NCI-H748 (cell line): ENCODE results near the gene UCN2.
"Not testable (repeated sequence)": the region's sequence is repeated elsewhere in the genome, so short reads cannot be mapped to it uniquely, and the experiment has no call there.

Experiments
- DNase-seq: peaks from one replicate; lab custom pipeline; 2025; ENCODE audit not compliant: unreplicated experiment; lab: John Stamatoyannopoulos, UW

Gene UCN2

DNA sequence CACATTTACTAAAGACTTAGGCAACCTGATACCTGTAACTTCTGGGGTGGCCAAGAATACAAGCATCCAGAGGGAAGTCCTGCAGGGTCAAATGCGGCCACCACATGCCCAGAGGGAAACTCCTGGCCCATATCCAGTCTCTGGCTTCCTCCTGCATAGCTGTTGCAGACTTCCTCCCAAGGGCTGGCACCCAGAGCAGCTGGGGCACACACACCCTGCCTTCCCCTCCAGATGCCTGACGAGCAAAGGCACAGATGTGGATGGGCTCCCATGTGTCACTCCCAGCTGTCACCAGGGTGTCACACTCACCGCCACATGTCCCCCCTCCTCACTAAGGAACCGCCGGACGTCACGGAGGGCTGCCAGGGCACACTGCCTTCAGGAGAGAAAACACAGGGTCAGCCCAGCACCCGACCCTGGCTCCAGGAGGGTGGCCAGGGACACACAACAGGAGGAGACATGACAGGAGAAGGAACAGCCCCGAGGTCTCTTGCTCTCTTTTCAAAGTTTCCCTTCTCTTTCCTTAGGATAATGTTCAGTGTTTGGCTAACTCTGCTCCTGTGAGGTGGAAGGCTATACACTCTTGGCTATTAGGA, 20.2 kb downstream of the UCN2 start:
- no peak for DNase-seq

DNA sequence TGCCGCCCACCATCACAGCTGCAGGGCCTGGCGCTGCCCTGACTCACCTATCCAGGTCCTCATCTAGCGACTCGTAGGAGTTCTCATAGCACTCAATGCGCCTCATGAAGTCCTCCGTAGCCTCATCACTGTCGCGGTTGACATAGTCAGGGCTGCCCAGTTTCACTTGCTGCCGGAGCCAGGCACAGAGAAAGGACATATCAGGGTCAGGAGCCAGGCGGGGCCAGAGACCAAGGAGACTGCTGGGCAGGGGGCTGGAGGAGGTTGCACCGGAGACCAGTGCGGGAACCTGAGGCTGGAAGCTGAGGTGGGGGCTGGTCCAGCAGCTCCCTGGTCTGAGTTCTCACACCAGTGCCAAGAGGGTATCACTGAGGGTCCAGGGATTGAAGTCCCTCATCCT, 25.1 kb downstream of the UCN2 start:
- DNase-seq: no peak

DNA sequence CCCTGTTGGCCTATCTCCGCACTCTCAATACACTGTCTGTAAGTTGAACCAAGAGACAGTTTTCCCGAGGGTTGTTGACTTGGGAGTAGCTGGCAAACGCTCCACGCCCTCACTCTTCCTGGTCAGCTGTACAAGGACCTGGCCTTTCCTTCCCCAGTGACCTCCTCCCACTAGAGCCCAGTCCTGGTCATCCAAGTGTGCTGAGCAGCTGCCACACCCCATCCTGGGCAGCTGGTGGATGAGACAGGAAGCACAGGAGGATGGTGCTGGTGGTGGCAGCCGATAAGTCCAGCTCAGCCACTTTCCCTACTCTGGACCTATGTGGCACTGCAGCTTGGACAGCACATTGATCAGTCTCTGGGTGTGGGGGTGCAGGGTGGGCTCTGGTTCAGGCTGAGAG, 26.8 kb downstream of the UCN2 start:
- DNase-seq: no peak

DNA sequence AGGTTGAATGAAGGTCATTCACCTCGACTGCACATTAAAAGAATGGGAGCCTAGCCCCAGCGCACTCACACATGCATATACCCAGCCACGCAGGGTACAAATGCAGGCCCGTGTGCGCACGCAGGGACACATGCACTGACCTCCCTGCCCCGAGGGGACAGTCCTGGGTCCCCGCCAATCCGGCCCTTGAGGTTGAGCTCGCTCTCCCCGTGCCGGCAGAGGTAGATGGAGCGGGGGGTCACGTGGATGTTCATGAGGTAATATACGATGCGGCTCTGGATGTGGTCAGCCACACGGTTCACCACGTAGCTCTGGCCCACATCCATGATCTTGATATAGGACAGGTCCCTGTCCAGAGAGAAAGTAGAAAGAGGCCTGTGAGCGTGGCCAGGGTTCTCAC, 27.5 kb downstream of the UCN2 start:
- DNase-seq: no peak

DNA sequence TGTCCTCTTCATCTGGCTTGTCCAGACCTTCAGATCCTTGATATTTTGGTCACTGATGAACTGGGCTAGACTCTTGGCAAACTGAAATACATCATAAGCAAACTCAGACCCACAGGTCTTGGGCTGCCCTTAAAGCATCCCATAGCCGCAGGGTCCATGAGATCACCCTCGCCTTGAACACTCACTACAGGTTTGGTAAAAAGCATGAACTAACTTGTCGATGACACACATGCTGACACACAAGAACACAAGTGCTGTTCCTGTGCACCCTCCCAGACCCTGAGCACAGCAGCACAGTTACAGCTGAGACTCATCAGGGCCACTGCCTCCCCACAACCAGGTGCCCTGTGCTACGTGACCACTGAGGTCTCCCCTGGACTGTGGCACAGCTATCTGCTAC, 28.0 kb downstream of the UCN2 start:
- DNase-seq: no peak

DNA sequence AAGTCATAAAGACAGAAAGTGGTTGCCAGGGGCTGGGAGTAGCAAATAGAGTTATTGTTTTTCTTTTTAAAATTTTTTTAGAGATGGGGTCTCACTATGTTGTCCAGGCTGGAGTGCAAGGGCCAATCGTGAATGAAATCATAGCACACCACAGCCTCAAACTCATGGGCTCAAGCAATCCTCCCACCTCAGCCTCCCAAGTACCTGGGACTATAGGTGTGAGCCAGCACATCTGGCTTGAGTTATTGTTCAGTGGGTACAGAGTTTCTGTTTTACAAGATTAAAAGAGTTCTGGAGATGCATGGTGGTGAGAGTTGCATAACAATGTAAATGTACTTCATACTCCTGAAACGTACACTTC, 30.6 kb downstream of the UCN2 start:
- DNase-seq: no peak

DNA sequence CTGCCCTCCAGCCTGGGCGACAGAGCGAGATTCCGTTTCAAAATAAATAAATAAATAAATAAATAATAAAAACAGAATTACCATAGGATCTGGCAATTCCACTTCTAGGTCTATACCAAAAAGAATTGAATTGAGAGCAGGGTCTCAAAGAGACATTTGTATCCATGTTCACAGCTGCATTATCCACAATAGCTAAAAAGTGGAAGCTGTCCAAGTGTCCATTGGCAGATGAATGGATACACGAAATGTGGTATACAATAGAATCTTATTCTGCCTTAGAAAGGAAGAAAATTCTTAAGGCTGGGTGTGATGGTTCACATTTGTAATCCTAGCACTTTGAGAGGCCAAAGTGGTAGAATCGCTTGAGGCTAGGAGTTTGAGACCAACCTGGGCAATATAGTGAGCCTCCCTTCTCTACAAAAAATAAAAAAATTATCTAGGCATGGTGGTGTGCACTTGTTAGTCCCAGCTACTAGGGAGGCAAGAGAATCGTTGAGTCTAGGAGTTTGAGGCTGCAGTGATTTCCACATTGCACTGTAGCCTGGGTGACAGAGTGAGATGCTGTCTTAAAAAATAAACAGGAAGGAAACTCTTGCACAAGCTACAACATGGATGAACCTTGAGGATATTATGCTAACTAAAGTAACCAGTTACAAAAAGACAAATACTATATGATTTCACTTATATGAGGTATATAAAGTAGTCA, 31.2 kb downstream of the UCN2 start:
- DNase-seq: no peak

DNA sequence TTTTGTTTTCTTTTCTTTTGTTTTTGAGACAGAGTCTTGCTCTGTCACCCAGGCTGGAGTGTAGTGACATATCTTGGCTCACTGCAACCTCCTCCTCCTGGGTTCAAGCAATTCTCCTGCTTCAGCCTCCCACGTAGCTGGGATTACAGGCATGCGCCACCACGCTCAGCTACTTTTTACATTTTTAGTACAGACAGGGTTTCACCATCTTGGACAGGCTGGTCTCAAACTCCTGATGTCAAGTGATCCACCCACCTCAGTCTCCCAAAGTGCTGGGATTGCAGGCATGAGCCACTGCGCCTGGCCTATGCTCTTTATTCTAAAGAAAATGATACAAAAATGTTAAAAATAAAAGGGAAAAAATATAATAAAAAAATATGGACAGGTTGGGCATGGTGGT, 32.9 kb downstream of the UCN2 start:
- DNase-seq: not testable (repeated sequence)

DNA sequence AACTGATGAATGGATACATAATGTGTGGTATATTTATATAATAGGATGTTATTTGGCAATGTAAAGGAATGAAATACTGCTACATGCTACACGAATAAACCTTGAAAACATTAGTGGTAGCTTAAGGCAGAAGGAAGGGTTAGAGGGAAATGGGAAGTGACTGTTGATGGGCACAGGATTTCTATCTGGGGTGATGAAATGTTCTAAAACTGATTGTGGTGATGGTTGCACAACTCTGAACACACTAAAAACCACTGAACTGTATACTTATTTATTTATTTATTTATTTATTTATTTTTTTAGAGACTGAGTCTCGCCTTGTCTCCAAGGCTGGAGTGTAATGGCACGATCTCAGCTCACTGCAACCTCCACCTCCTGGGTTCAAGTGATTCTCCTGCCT, 34.8 kb downstream of the UCN2 start:
- DNase-seq: no peak

DNA sequence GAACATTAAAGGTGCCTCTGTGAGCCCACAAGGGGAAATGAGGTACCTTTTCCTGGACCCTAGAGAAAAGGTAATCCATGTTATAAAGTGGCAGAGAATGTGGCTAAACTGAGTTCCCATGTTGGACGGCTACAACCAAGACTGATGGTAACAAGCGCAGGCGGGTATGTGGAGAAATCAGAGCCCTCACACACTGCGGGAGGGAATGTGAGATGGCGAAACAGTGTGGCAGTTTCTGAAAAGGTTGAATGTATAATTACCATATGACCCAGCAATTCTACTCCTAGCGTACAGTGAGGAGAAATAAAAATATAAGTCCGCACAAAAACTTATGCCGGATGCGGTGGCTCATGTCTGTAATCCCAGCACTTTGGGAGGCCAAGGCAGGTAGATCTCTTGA, 35.5 kb downstream of the UCN2 start:
- no peak for DNase-seq

DNA sequence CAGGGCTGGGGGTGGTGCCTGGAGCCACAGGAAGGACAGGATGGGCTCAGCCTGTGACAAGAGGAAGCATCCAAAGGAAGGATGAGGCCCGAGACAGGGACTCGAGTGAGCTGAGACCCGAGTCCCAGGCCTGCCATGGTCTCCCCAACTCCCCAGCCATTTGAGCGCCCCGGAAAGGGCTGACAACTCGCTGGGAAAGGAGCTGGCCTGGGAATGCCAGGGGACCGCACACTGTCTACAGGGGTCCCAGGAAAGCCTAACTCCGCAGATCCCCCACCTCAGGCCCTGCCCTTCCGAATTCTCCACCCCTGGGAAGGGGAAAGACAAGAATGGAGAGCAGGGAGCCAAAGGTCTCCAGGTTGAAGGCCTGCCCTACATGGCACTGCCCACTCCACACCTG, 38.6 kb downstream of the UCN2 start:
- DNase-seq: no peak

DNA sequence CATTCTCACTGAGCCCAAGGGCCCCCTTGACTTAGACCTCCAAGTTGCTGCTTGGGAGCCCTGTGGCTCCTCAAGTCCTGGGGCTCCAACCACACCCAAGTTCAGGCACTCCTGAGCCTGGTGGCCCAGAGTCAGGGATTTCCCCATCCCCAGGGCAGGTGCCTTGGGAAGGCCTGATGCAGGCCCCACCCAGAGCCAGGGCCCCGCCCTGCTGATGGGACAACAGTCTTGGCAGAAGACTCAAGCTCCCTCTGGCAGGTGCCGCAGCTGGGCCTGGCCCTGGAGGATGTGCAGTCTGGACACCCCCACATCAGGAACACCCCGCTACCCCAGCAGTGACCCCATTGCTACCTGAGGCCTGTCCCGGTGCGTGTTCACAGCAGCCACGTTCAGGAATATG, 41.9 kb downstream of the UCN2 start:
- DNase-seq: no peak

DNA sequence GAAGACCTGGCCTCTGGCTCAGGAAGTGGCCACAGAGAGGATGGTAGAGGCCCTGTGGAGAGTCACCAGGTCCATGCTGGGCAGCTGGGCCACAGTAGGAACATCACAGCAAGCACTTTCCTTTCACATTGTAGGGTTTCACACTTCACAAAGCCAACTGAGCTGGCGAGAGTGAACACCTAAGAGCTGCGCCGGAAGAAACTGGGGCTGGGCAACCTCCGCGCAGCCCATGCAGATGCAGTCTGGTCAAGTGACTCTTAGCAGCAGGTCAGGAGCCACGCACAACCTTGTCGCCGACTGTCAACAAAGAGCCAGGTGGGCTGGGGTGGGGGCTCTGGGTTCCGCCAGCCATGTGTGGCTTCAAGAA, 44.3 kb downstream of the UCN2 start:
- no peak for DNase-seq

DNA sequence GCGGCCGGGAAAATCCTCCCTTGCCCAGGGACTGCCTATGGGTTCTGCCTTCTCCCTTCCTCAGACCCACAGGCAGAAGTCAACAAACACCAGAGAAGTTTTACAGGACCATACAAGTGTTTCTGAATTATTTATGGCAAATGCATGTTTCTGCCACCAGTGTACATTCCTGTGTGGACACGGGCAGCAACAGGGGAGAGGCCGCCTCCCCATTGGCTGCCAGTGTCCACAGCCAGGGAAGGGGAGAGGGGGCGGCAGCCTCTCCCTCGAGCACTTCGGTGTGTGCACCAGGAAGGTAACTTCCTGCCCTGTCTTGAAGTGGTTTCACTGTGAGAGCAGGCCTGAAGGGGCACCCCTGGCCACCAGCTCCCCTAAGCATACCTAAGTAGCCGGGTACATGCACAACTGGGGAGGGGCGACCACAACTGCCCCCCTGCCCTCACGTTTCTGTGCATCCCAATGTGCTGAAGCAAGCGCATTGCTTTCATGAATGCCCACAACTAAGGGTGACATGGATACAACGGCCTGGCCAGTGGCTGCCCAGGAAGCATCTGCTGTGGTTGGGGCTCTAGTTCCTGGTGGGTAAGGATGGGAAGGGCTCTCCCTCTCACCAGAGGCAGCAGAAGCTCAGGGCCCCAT, 44.8 kb downstream of the UCN2 start:
- no peak for DNase-seq

DNA sequence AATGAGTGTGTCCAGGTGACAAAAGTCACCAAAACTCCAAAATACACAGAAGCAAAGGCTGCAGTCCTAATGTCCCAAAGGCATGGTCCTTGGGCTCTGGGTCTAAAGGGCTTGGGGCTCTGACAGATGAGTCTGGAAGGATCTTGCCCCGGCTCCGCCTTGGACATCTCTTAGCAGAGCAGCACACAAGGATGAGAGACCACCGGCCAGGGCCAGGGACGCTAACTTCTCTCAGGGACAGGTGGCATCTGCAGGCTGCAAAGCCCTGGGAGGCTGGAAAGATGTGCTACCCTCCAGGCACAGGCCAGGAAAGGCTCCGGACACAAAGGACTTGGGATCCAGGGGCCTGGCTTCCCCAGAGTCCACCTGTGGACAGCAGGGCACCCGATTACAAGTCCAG, 45.5 kb downstream of the UCN2 start:
- DNase-seq: no peak

DNA sequence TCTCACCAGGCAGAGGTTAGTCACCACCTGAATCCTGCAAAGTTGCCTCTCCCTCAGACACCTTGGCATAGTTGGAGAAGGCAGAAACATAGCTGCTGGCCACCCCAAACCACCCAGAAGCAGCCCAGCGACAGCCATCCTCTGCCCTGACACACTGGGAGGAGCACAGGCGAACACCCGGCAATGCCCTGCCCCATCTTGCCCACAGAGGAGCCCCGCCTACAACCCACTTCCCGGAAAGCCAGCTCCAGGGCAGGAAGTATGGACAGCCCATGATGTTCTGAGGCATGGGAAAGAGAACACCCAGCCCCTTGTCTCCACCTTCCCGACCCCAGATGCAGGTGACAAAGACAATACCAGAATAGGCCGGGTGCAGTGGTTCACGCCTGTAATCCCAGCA, 47.0 kb downstream of the UCN2 start:
- DNase-seq: no peak

DNA sequence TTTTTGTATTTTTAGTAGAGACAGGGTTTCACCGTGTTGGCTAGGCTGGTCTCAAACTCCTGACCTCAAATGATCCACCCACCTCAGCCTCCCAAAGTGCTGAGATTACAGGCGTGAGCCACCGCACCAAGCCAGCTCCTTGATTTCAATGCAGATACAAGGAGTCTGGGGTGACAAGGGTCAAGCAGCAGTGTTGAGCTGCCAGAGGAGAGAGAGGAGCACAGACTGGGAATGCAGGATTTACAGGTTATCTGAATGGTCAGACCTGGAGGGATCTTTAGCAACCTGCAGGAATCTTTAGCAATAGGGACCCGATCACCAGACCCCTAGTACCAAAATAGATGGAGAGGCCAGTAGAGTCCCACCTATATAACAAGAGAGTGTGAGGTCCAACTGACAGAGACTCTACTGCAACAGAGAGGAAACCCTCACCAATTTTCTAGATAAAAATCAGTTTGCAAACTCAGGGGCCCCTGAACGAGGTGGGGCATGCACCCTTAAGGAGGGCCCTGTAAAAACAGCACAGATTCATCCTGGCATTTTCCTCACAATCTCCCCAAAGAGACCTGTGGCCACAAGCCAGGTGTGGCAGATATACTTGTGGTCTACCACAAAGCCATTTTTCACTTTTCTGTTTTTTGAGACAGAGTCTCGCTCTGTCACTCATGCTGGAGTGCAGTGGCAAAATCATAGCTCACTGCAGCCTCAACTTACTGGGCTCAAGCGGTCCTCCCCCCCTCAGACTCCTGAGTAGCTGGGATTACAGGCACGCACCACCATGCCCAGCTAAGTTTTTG, 49.0 kb downstream of the UCN2 start:
- DNase-seq: no peak
